RCC 7860 (cell line): ENCODE measurements around the gene NINJ2.

Experiments
- DNase-seq: peaks from one replicate; pipeline ENCODE4 v3.0.0-alpha.2; 2015; ENCODE audit warnings: low spot score
- FAIRE-seq: peaks from 2 replicates; lab custom pipeline; 2012; peaks lifted over from hg19 to GRCh38; lab: Jason Lieb, UNC

NINJ2 gene

GRCh38 chr12:617304-617915 is 45.8 kb downstream of the NINJ2 start:
- DNase-seq (no peak), FAIRE-seq (no peak)

- FAIRE-seq (no peak), DNase-seq (no peak)
These were observed 47.6 kb downstream of the NINJ2 start for GRCh38 chr12:615620-616019.

- FAIRE-seq (no peak), DNase-seq (no peak)
These were observed 48.8 kb downstream of the NINJ2 start for GRCh38 chr12:614411-614970.

- FAIRE-seq (no peak), DNase-seq (no peak)
These were observed 49.2 kb downstream of the NINJ2 start for GRCh38 chr12:613996-614395.

GRCh38 chr12:612886-613285 is 50.4 kb downstream of the NINJ2 start:
- DNase-seq (no peak), FAIRE-seq (no peak)

- FAIRE-seq: no peak
- DNase-seq: no peak
These were observed 51.0 kb downstream of the NINJ2 start for GRCh38 chr12:612293-612692.

GRCh38 chr12:611721-612120 is 51.5 kb downstream of the NINJ2 start:
- FAIRE-seq (no peak), DNase-seq (no peak)

- no peak for FAIRE-seq
- no peak for DNase-seq
These were observed 54.3 kb downstream of the NINJ2 start for GRCh38 chr12:608921-609320.

GRCh38 chr12:608413-608812 is 54.8 kb downstream of the NINJ2 start:
- FAIRE-seq: no peak
- no peak for DNase-seq

GRCh38 chr12:607541-608001 is 55.7 kb downstream of the NINJ2 start:
- no peak for FAIRE-seq
- no peak for DNase-seq

GRCh38 chr12:604956-605355 is 58.3 kb downstream of the NINJ2 start:
- FAIRE-seq (no peak), DNase-seq (no peak)

GRCh38 chr12:602700-603068 is 60.6 kb downstream of the NINJ2 start:
- DNase-seq: no peak
- FAIRE-seq: no peak

- FAIRE-seq (no peak), DNase-seq (no peak)
These were observed 61.1 kb downstream of the NINJ2 start for GRCh38 chr12:601976-602699.

- FAIRE-seq (no peak), DNase-seq (no peak)
These were observed 63.5 kb downstream of the NINJ2 start for GRCh38 chr12:599756-600155.

- DNase-seq (no peak), FAIRE-seq (no peak)
These were observed 65.2 kb downstream of the NINJ2 start for GRCh38 chr12:597926-598568.

GRCh38 chr12:593396-594270 is 69.6 kb downstream of the NINJ2 start:
- DNase-seq (no peak), FAIRE-seq (no peak)

- FAIRE-seq (no peak), DNase-seq (no peak)
These were observed 71.2 kb downstream of the NINJ2 start for GRCh38 chr12:592024-592505.

GRCh38 chr12:591167-592023 is 71.8 kb downstream of the NINJ2 start:
- FAIRE-seq: no peak
- no peak for DNase-seq

- DNase-seq: no peak
- no peak for FAIRE-seq
These were observed 73.0 kb downstream of the NINJ2 start for GRCh38 chr12:590206-590750.

GRCh38 chr12:588646-589045 is 74.6 kb downstream of the NINJ2 start:
- DNase-seq: no peak
- FAIRE-seq: no peak
